IPS-20b (cell line): ENCODE data around the gene ZNF683.

Experiments
- H3K27ac ChIP-seq: one replicate; pipeline ENCODE4 v1.5.1; 2013; ENCODE audit warnings: low read length
- H3K27me3 ChIP-seq: 2 replicates; pipeline ENCODE4 v1.6.1; 2013; ENCODE audit warnings: mild to moderate bottlenecking, low read length, inconsistent platforms; ENCODE audit not compliant: insufficient read depth
- H3K36me3 ChIP-seq: 2 replicates; pipeline ENCODE4 v1.6.1; 2013; ENCODE audit warnings: low read depth, mild to moderate bottlenecking, inconsistent platforms, low read length, moderate library complexity; ENCODE audit not compliant: insufficient read depth
- H3K4me1 ChIP-seq: 2 replicates; pipeline ENCODE4 v1.6.1; 2013; ENCODE audit warnings: mild to moderate bottlenecking, control low read depth, inconsistent platforms, low read length, moderate library complexity; ENCODE audit not compliant: insufficient read depth
- H3K4me3 ChIP-seq: 2 replicates; pipeline ENCODE4 v1.5.1; 2013; ENCODE audit warnings: mild to moderate bottlenecking, low read length, inconsistent platforms
- H3K9ac ChIP-seq: 2 replicates; pipeline ENCODE4 v1.6.1; 2013; ENCODE audit warnings: low read depth, mild to moderate bottlenecking, inconsistent platforms, low read length, moderate library complexity
- H3K9me3 ChIP-seq: 2 replicates; pipeline ENCODE4 v1.6.1; 2013; ENCODE audit warnings: mild to moderate bottlenecking, low read depth, low read length, inconsistent platforms; ENCODE audit not compliant: insufficient read depth

The ZNF683 gene

DNA sequence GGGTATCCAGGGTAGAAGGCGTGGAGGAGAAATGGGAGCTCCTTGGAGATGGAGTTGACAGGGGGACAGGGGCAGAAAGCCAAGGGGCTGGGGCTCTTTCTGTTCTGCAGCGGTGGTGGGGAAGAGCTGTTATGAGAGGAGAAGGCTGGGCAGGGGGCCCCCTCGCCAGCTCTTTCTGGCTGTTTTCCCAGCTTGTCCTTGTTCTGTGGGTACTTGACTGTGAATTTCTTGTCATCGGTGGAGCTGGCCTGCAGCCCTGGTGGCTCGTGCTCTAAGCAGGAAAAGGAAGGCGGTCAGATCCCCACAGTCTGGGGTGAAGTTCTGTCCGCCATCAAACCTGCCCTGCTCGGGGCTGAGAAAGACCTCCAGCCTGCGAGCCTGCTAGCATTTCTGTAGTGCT is 7.6 kb downstream of the ZNF683 start:
- Histone ChIP-seq H3K9ac (no peak overlapping the region), H3K27me3 (peaks cover 48% of the 10 kb centered on the region), H3K4me1 (peaks cover 6% of the 10 kb centered on the region; the same call in 1 of the 2 replicates), H3K36me3 (no peaks in the 10 kb centered on the region), H3K9me3 (no peaks in the 10 kb centered on the region), H3K27ac (no peak overlapping the region), H3K4me3 (no peak overlapping the region)

DNA sequence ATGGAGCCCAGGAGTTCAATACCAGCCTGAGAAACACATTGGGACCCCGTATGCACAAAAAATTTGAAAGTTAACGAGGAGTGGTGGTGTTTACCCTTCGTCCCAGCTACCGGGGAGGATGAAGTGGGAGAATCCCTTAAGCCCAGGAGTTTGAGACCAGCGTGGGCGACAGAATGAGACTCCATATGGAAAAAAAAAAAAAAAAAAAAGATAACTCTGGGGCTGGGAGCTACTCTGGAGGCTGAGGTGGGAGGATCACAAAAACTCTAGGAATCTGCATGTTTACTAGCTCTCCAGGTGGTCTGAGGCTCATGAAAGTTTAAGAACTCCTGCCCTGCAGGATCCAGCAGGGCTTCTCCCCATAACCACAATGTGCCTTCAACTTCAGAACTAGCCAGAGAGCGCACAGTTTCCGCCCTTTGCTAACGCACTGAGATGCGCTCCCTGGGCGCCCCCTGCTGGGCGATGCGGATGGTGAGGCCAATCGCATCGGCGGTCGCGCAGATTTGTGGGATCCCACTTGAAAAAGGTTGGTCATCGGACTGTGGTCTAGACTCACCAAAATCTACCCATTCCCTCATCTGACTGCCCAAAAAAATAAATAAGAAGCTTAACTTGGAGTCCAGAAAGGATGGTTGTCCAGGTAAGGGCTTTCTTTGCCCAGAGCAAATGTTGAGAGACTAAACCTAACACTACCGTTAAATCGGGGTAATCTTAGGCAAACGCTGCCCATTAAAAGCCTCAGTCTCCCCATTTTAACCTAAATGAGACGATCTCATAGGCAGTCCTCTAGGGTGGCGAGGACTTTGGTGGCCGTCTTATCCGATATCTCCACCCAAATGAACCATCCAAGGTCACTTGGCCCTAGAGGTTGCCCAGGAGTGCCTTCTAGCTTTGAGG is 8.8 kb downstream of the ZNF683 start:
- Histone ChIP-seq H3K36me3 (no peaks in the 10 kb centered on the region), H3K4me1 (peaks cover 11% of the 10 kb centered on the region), H3K27me3 (peaks cover 59% of the 10 kb centered on the region), H3K9me3 (no peaks in the 10 kb centered on the region), H3K9ac (no peak overlapping the region), H3K27ac (no peak overlapping the region), H3K4me3 (no peak overlapping the region)

DNA sequence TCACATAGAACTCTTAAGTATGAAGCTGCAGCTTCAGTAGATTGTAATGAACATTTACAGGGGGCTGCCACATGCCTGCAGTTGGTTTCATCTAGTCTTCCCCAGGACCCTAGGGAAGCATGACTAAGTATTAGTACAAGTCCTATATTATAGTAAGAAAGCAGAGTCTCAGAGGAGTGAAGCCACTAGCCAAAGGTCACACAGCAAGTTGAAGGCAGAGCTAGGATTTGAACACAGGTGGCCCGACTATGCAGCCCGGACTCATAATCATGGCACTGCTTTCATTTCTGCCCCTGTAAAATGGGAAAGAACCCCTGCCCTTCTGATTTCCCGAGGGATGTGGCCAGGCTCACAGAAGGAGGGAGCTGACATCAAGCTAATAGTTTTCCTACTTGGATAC is 10.2 kb downstream of the ZNF683 start:
- Histone ChIP-seq H3K27me3 (peaks cover 63% of the 10 kb centered on the region), H3K36me3 (no peaks in the 10 kb centered on the region), H3K9me3 (no peaks in the 10 kb centered on the region), H3K27ac (no peak overlapping the region), H3K9ac (no peak overlapping the region), H3K4me3 (no peak overlapping the region), H3K4me1 (peaks cover 12% of the 10 kb centered on the region)

DNA sequence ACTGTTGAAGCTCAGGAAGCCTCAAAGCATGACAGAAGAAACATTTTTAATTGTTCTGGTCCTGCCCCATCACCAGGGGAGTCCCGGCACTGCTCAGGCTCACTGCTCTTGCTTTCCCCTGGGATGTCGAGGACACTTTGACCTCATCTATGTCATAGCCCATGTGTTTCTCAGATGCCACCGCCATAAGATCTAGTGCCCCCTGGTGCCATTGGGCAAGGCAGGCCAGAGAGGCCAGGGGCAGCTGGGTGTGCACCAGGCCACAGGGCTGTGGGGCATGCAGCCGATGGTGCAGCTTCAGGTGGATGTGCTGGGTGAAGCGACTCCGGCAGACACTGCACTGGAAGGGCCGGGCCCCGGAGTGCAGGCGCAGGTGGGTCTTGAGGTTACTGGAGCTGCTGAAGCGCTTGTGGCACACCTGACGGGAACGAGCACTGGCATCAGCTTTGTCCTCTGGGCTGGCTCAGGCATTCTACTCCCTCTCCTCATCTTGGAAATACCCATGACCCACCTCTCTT is 10.9 kb downstream of the ZNF683 start:
- Histone ChIP-seq H3K27me3 (peaks cover 63% of the 10 kb centered on the region), H3K36me3 (no peaks in the 10 kb centered on the region), H3K4me1 (peaks cover 13% of the 10 kb centered on the region), H3K9ac (no peak overlapping the region), H3K4me3 (no peak overlapping the region), H3K27ac (no peak overlapping the region), H3K9me3 (no peaks in the 10 kb centered on the region)

DNA sequence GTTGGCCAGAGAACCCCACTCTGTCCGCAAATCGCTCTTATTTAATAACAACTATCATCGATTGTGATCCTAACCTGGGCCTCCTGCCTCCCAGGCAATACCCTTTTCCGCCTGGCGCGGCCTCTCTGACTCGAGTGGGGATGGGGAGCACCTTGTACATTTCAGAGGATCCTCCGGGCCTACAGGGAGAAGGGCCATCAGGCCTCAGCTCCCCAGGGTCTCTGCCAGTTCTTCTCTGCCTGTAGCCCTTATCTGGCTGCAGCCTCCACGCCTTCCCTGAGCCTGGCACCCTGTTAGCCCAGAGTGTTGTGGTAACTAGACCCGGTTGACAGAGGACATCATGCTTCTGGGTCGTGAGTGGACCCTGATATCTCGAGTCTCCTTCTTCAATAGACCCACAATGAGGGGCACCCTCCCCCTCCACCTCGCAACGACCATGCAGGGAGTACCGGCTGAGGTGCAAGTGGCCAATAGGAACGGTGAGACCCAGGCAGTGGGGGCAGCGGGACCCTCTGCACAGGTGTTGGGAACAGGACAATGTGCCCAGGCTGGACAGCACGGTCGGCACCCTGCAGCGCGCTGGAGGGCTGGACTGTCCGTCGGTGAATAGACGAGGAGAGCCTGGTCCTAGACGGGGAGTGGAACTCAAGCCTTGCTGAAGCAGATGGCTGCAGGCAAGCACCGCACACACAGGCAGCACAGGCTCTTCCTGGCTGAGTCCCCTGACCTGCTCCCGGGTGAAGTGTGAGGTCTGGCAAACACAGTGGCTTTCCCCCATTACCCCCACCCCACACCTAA is 11.5 kb downstream of the ZNF683 start:
- peak overlapping the region; percentile 25; the same call in 1 of the 2 replicates for H3K9ac ChIP-seq

DNA sequence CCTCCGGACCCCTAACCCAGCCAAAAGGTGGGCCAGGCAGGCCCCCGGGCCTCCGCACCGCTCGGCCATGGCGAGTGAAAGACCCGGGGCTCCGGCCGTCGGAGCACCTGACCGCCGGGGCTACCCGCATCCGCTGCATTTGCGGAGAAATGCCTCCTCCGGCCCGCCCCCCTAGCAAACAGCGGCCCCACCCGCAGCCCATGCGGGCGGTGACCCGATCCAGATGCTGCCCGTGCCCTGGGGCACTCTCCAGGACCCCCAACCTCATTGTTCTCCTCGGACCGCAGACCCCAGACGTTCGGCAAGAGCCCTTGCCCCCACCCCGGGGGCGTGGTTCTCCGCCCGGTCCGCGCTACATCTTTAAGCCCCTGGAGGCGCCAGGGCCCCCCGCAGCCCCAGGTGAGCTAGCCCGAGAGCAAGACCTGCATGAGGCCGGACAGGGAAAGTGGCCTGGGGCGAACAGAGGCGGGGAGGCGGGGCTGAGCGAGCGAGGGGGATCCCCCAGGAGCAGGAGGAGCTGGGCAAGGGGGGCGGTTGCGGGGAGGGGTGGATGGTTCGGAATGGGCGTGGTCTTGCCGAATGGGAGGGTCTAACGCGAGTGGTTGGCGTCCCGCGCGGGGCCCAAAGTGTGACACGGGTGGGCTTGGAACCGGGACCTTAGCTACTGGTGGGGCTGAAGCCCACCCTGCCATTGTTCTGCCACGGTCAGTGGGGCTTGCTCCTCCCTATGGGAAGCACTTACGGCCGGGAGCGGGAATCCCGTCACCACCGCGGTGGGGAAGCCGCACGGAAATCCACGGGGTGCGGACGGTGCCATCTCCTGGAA is 12.4 kb downstream of the ZNF683 start:
- Histone ChIP-seq H3K4me3 (peak overlapping the region; percentile 73; the same call in 1 of the 2 replicates), H3K27ac (no peak overlapping the region), H3K9me3 (no peaks in the 10 kb centered on the region), H3K36me3 (no peaks in the 10 kb centered on the region), H3K27me3 (peaks cover 59% of the 10 kb centered on the region), H3K9ac (peak overlapping the region; percentile 51; the same call in 1 of the 2 replicates), H3K4me1 (peaks cover 14% of the 10 kb centered on the region)

More for the DNA sequence above, 11.5 kb downstream of the ZNF683 start:
- Histone ChIP-seq H3K27ac (no peak overlapping the region), H3K27me3 (peaks cover 63% of the 10 kb centered on the region), H3K9me3 (no peaks in the 10 kb centered on the region), H3K4me3 (peak overlapping the region; percentile 73; the same call in 1 of the 2 replicates), H3K4me1 (peaks cover 14% of the 10 kb centered on the region), H3K36me3 (no peaks in the 10 kb centered on the region)

DNA sequence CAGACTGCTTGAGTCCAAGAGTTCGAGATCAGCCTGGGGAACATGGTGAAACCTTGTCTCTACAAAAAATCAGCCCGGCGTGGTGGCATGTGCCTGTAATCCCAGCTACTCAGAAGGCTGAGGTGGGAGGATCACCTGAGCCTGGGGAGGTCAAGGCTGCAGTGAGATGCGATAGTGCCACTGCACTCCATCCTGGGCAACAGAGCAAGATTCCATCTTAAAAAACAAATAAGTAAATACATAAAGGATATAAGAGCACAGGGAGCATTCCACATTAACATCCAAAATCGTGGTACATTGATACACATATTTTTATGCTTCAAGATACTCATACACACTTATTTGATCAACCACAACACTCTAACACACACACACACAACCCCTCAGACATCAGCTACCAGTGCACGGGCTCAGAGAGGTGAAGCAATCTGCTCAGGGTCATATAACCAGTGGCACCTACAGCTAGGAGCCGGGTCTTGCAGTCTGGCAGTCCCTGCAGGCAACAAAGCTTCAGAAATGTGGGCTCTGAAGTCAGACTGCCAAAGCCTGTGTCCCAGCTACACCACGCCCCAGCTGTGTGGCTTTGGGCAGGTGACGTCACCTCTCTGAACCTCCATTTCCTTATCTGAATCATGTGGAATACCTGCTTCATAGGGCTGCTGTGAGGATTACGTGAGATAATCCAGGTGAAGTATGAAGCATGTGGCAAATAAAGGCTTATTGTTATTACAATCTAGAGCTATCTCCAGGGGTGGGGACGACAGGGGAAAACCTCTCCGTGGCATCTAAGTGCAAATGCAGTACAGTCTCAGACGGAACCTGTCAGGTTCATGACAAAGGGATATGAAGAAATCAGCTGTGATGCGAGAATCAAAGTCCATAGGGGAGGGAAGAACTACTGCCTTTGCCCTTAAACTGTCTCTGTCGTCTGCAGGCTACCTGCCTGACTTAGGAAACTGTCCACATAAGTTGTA is 13.9 kb downstream of the ZNF683 start:
- Histone ChIP-seq H3K9me3 (no peaks in the 10 kb centered on the region), H3K36me3 (no peaks in the 10 kb centered on the region), H3K4me1 (peaks cover 14% of the 10 kb centered on the region), H3K4me3 (peak overlapping the region; percentile 22; the same call in 1 of the 2 replicates), H3K27ac (no peak overlapping the region), H3K27me3 (peaks cover 46% of the 10 kb centered on the region), H3K9ac (no peak overlapping the region)

DNA sequence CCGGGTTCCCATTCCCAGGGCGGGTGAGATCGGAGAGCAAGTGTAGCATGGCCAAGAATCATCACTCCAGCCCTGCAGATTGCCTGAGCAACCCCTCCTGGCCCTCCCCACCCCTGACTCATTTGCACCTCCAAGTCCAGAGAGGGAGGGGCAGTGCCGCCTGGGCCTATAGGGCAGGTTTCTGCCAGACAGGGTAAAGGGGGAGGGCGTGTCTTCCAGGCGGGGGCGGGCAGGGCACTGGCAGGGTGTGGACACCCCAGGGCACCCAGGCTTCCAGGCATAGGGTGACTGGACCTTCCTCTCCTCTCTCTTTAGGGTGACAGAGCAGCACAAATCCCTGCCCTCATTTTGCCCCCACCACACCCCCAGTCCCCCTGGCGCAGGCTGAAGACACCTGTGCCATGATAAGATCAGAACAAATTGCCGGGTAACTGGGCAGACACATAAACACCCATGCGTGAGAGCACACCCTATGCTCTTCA is 15.4 kb downstream of the ZNF683 start:
- H3K27me3 ChIP-seq: peaks cover 37% of the 10 kb centered on the region
- H3K9ac ChIP-seq: no peak overlapping the region
- no peaks in the 10 kb centered on the region for H3K9me3 ChIP-seq
- H3K27ac ChIP-seq: no peak overlapping the region
- H3K4me1 ChIP-seq: peaks cover 17% of the 10 kb centered on the region
- no peak overlapping the region for H3K4me3 ChIP-seq
- no peaks in the 10 kb centered on the region for H3K36me3 ChIP-seq

DNA sequence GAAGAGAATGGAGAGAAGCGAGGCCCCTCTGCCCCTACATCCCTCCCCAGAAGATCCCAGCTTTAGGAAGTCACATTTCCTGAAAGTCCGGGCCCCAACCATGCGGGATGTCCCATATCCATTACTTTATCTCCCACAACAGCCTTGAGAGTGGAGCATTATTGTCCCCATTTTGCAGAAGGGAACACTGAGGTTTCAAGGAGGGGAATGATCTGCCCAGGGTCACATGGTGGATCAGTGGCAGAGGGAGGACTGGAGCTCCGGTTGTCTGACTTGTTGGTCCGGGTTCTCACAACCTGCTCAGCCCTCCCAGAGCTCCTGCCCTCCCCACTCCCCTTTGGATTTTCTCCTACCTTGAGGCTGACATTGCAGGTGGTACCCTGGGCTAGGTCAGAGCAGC is 16.4 kb downstream of the ZNF683 start:
- Histone ChIP-seq H3K4me1 (peaks cover 23% of the 10 kb centered on the region), H3K36me3 (no peaks in the 10 kb centered on the region), H3K27ac (no peak overlapping the region)

DNA sequence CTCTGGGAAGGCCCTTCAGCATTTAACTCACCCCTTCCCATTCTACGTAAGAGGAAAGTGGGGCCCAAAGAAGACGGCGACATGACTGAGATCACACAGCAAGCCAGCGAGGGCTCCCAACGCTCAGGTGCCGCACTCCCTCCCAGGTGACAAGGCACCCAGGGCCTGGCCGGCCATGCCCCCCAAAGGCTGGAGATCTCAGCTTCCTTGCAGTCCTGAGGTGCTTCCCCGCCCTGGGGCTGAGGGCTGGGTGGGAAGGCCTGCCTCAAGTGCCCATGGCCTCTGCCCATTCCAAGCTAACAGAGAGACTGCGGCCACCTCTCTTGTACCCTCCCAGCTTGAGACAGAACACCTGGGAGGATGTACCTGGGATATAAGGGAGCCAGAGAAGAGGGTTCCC is 17.6 kb downstream of the ZNF683 start:
- H3K9ac ChIP-seq: no peak overlapping the region
- H3K4me3 ChIP-seq: no peak overlapping the region
- no peaks in the 10 kb centered on the region for H3K9me3 ChIP-seq
- peaks cover 15% of the 10 kb centered on the region for H3K27me3 ChIP-seq
- no peak overlapping the region for H3K27ac ChIP-seq
- peaks cover 28% of the 10 kb centered on the region for H3K4me1 ChIP-seq
- no peaks in the 10 kb centered on the region for H3K36me3 ChIP-seq

More for the DNA sequence above, 16.4 kb downstream of the ZNF683 start:
- no peak overlapping the region for H3K9ac ChIP-seq
- no peaks in the 10 kb centered on the region for H3K9me3 ChIP-seq
- H3K27me3 ChIP-seq: peaks cover 26% of the 10 kb centered on the region
- no peak overlapping the region for H3K4me3 ChIP-seq
